Measurements from ENCODE around the gene MAN2A2. TPM values are rescaled to one million over a fixed set of nuclear protein-coding genes. Genes with fewer than 3 reads are reported as not detected.
A peak's percentile ranks its signal among the peaks of the same experiment; 100 is the strongest.

MAN2A2 gene
- total and polyA plus RNA-seq, 7 experiments from 2014 or later: 7.1 to 171 (median 132) TPM

GRCh38 chr15:90933301-90933700, 30.2 kb downstream of the MAN2A2 start:
- no peaks in the 10 kb centered on the region for H3K9me3 ChIP-seq (ENCODE audit: control insufficient read depth in 2 of 3, low read length in 3 of 3)
- H3K27me3 ChIP-seq (ENCODE audit: control insufficient read depth in 2 of 2, insufficient read depth in 2 of 2, low read length in 2 of 2): no peaks in the 10 kb centered on the region
- CTCF ChIA-PET: interaction anchor here (0.6 to 10.2 kb wide), 16 partner anchors 10 to 1039 kb away, joined by 3 to 150 read pairs (median 6); partner anchors contain the start of genes AP3S2, MAN2A2, RCCD1 and VPS33B
- H3K4me1 Mint-ChIP-seq: peaks cover 36 to 63% (median 52%) of the 10 kb centered on the region in 7 donors
- DNase-seq: no peak
- H3K36me3 Mint-ChIP-seq: peaks cover 0 to 11% (median 3%) of the 10 kb centered on the region in 5 donors
- ATAC-seq: no peak
- peaks cover 0 to 2% (median 0%) of the 10 kb centered on the region in 11 donors for H3K9me3 Mint-ChIP-seq
- POLR2A ChIA-PET: interaction anchor here (0.8 to 9.3 kb wide), 7 partner anchors 10 to 702 kb away, joined by 3 to 213 read pairs (median 5); partner anchors contain the start of genes MAN2A2 and RCCD1
- H3K27ac Mint-ChIP-seq: peak overlapping the region in 8 of 9 donors; percentile 48 to 98 (median 60)
- H3K4me1 ChIP-seq (ENCODE audit: control insufficient read depth in 2 of 2, insufficient read depth in 2 of 2, low read length in 2 of 2): peaks cover 33 to 50% of the 10 kb centered on the region in 2 donors
- peak overlapping the region in 9 of 10 donors; percentile 32 to 99 (median 40) for H3K4me3 Mint-ChIP-seq
- no peaks in the 10 kb centered on the region for H3K36me3 ChIP-seq (ENCODE audit: control insufficient read depth in 2 of 3, insufficient read depth in 3 of 3, low read length in 3 of 3)
- intact Hi-C loops (cut with micrococcal nuclease): loop anchor here in 1 of 2 donors (5.0 to 10.0 kb wide), 5 partner anchors 98 to 1598 kb away; partner anchors contain the start of genes IDH2, POLG and SLCO3A1
- H3K27me3 Mint-ChIP-seq: no peaks in the 10 kb centered on the region
- no peak overlapping the region for H3K4me3 ChIP-seq (ENCODE audit: low read length)
- H3K27ac ChIP-seq (ENCODE audit: low read depth, low read length): peak overlapping the region; percentile 76

- Histone ChIP-seq H3K9me3 (ENCODE audit: control insufficient read depth in 2 of 3, low read length in 3 of 3) (no peaks in the 10 kb centered on the region), H3K36me3 (ENCODE audit: control insufficient read depth in 2 of 3, insufficient read depth in 3 of 3, low read length in 3 of 3) (peaks cover 0 to 5% (median 3%) of the 10 kb centered on the region in 3 experiments), H3K27ac (ENCODE audit: low read depth, low read length) (peak overlapping the region; percentile 76), H3K4me1 (ENCODE audit: control insufficient read depth in 2 of 2, insufficient read depth in 2 of 2, low read length in 2 of 2) (peaks cover 33 to 46% of the 10 kb centered on the region in 2 donors), H3K27me3 (ENCODE audit: control insufficient read depth in 2 of 2, insufficient read depth in 2 of 2, low read length in 2 of 2) (no peaks in the 10 kb centered on the region), H3K4me3 (ENCODE audit: low read length) (peak overlapping the region; percentile 86)
- POLR2A ChIA-PET: interaction anchor here (0.7 to 9.3 kb wide), 10 partner anchors 9 to 703 kb away, joined by 3 to 213 read pairs (median 4); partner anchors contain the start of genes BLM, MAN2A2 and RCCD1
- H3K27ac Mint-ChIP-seq: peak overlapping the region; percentile 88 to 98 (median 94)
- H3K9me3 Mint-ChIP-seq: peaks cover 0 to 2% (median 0%) of the 10 kb centered on the region in 11 donors
- peaks cover 36 to 60% (median 48%) of the 10 kb centered on the region in 7 donors for H3K4me1 Mint-ChIP-seq
- peak; percentile 55 for ATAC-seq
- DNase-seq: peak; percentile 68 to 84 (median 82)
- H3K27me3 Mint-ChIP-seq: no peaks in the 10 kb centered on the region
- H3K4me3 Mint-ChIP-seq: peak overlapping the region; percentile 78 to 96 (median 90)
- CTCF ChIA-PET: interaction anchor here (0.6 to 10.2 kb wide), 20 partner anchors 9 to 1194 kb away, joined by 3 to 150 read pairs (median 4); partner anchors contain the start of genes BLM, MAN2A2 and RCCD1
- intact Hi-C loops (cut with micrococcal nuclease): loop anchor here (1.0 to 10.0 kb wide), 11 partner anchors 32 to 1600 kb away; partner anchors contain the start of genes IDH2 (in 1 of the 2), IQGAP1 (in 1 of the 2), NGRN (in 1 of the 2) and POLG (in 1 of the 2)
- H3K36me3 Mint-ChIP-seq: peaks cover 0 to 12% (median 3%) of the 10 kb centered on the region in 5 donors
Observed at GRCh38 chr15:90934256-90934948, 31.3 kb downstream of the MAN2A2 start.

GRCh38 chr15:90934949-90935751, 32.0 kb downstream of the MAN2A2 start, which contains the start of gene UNC45A:
Gene UNC45A, plus strand, starts transcription at chr15:90935285. Its CDS starts 40 bp downstream, at chr15:90935325.
- Mint-ChIP-seq H3K27me3 (no peaks in the 10 kb centered on the region), H3K4me1 (peaks cover 36 to 53% (median 42%) of the 10 kb centered on the region in 7 donors), H3K27ac (peak within 1 kb of the TSS; percentile 88 to 98 (median 94)), H3K4me3 (peak within 1 kb of the TSS; percentile 78 to 96 (median 90)), H3K36me3 (peaks cover 0 to 15% (median 3%) of the 10 kb centered on the region in 5 donors), H3K9me3 (peaks cover 0 to 2% (median 0%) of the 10 kb centered on the region in 11 donors)
- H3K27me3 ChIP-seq (ENCODE audit: control insufficient read depth in 2 of 2, insufficient read depth in 2 of 2, low read length in 2 of 2): no peaks in the 10 kb centered on the region
- intact Hi-C loops (cut with micrococcal nuclease): loop anchor here (1.0 to 10.0 kb wide), 16 partner anchors 19 to 1600 kb away; partner anchors contain the start of genes BLM (in 2 of the 2), IQGAP1 (in 2 of the 2), PRC1 (in 2 of the 2) and RCCD1 (in 2 of the 2)
- H3K4me1 ChIP-seq (ENCODE audit: control insufficient read depth in 2 of 2, insufficient read depth in 2 of 2, low read length in 2 of 2): peaks cover 33 to 45% of the 10 kb centered on the region in 2 donors
- H3K27ac ChIP-seq (ENCODE audit: low read depth, low read length): peak within 1 kb of the TSS; percentile 76
- H3K36me3 ChIP-seq (ENCODE audit: control insufficient read depth in 2 of 3, insufficient read depth in 3 of 3, low read length in 3 of 3): peaks cover 6 to 13% (median 11%) of the 10 kb centered on the region in 3 experiments
- ChIA-PET CTCF (interaction anchor here (0.7 to 10.2 kb wide), 16 partner anchors 9 to 1195 kb away, joined by 3 to 150 read pairs (median 4); partner anchors contain the start of genes BLM, MAN2A2 and RCCD1), POLR2A (interaction anchor here (0.7 to 9.3 kb wide), 12 partner anchors 10 to 833 kb away, joined by 3 to 213 read pairs (median 4); partner anchors contain the start of genes BLM, IDH2, MAN2A2 and RCCD1)
- peak within 1 kb of the TSS; percentile 86 for H3K4me3 ChIP-seq (ENCODE audit: low read length)
- DNase-seq (peak; percentile 93 to 98 (median 97)), ATAC-seq (peak; percentile 87)
- no peaks in the 10 kb centered on the region for H3K9me3 ChIP-seq (ENCODE audit: control insufficient read depth in 2 of 3, low read length in 3 of 3)

GRCh38 chr15:90936823-90937222, 33.7 kb downstream of the MAN2A2 start:
- no peak for DNase-seq
- Histone ChIP-seq H3K9me3 (ENCODE audit: control insufficient read depth in 2 of 3, low read length in 3 of 3) (no peaks in the 10 kb centered on the region), H3K27me3 (ENCODE audit: control insufficient read depth in 2 of 2, insufficient read depth in 2 of 2, low read length in 2 of 2) (no peaks in the 10 kb centered on the region), H3K27ac (ENCODE audit: low read depth, low read length) (no peak overlapping the region), H3K4me1 (ENCODE audit: control insufficient read depth in 2 of 2, insufficient read depth in 2 of 2, low read length in 2 of 2) (peaks cover 20 to 32% of the 10 kb centered on the region in 2 donors), H3K4me3 (ENCODE audit: low read length) (no peak overlapping the region), H3K36me3 (ENCODE audit: control insufficient read depth in 2 of 3, insufficient read depth in 3 of 3, low read length in 3 of 3) (peaks cover 13 to 30% (median 20%) of the 10 kb centered on the region in 3 experiments)
- H3K27ac Mint-ChIP-seq: peak overlapping the region in 5 of 9 donors; percentile 2 to 88 (median 42)
- no peak for ATAC-seq
- H3K36me3 Mint-ChIP-seq: peaks cover 0 to 26% (median 13%) of the 10 kb centered on the region in 5 donors
- H3K4me3 Mint-ChIP-seq: peak overlapping the region; percentile 78 to 96 (median 90)
- ChIA-PET POLR2A (interaction anchor here (8.3 to 9.3 kb wide), 2 partner anchors 19 to 34 kb away, joined by 119 to 213 read pairs; partner anchors contain the start of genes MAN2A2 and RCCD1), CTCF (interaction anchor here (0.7 to 10.2 kb wide), 2 partner anchors 34 to 214 kb away, joined by 5 to 150 read pairs; partner anchors contain the start of gene MAN2A2)
- no peaks in the 10 kb centered on the region for H3K27me3 Mint-ChIP-seq
- H3K4me1 Mint-ChIP-seq: peaks cover 23 to 39% (median 28%) of the 10 kb centered on the region in 7 donors
- H3K9me3 Mint-ChIP-seq: peaks cover 0 to 1% (median 0%) of the 10 kb centered on the region in 11 donors
- intact Hi-C loops (cut with micrococcal nuclease): loop anchor here in 1 of 2 donors (10.0 kb wide), 4 partner anchors 102 to 1602 kb away; partner anchors contain the start of genes POLG and SLCO3A1

GRCh38 chr15:90938261-90938660, 35.2 kb downstream of the MAN2A2 start:
- CTCF ChIA-PET: interaction anchor here (0.9 to 10.2 kb wide), 3 partner anchors 19 to 386 kb away, joined by 3 to 150 read pairs (median 4); partner anchors contain the start of gene MAN2A2
- Histone ChIP-seq H3K4me1 (ENCODE audit: control insufficient read depth in 2 of 2, insufficient read depth in 2 of 2, low read length in 2 of 2) (peaks cover 20 to 24% of the 10 kb centered on the region in 2 donors), H3K36me3 (ENCODE audit: control insufficient read depth in 2 of 3, insufficient read depth in 3 of 3, low read length in 3 of 3) (peaks cover 20 to 44% (median 34%) of the 10 kb centered on the region in 3 experiments), H3K27me3 (ENCODE audit: control insufficient read depth in 2 of 2, insufficient read depth in 2 of 2, low read length in 2 of 2) (no peaks in the 10 kb centered on the region), H3K9me3 (ENCODE audit: control insufficient read depth in 2 of 3, low read length in 3 of 3) (no peaks in the 10 kb centered on the region), H3K4me3 (ENCODE audit: low read length) (no peak overlapping the region), H3K27ac (ENCODE audit: low read depth, low read length) (no peak overlapping the region)
- POLR2A ChIA-PET: interaction anchor here (1.0 to 1.2 kb wide), 2 partner anchors 16 to 17 kb away, joined by 3 read pairs; partner anchors contain the start of gene RCCD1
- Mint-ChIP-seq H3K27ac (no peak overlapping the region), H3K27me3 (no peaks in the 10 kb centered on the region), H3K4me3 (no peak overlapping the region), H3K4me1 (peaks cover 18 to 29% (median 22%) of the 10 kb centered on the region in 7 donors), H3K9me3 (no peaks in the 10 kb centered on the region), H3K36me3 (peaks cover 0 to 38% (median 13%) of the 10 kb centered on the region in 5 donors)
- no peak for ATAC-seq
- intact Hi-C loops (cut with micrococcal nuclease): loop anchor here in 1 of 2 donors (10.0 kb wide), 4 partner anchors 103 to 1603 kb away; partner anchors contain the start of genes POLG and SLCO3A1
- no peak for DNase-seq
